Right atrium auricular region (tissue), 2 donors: ENCODE measurements around the gene KRTAP5-8. TPM values are rescaled to one million over a fixed set of nuclear protein-coding genes. Genes with fewer than 3 reads are reported as not detected.
"Not testable (repeated sequence)": the region's sequence is repeated elsewhere in the genome, so short reads cannot be mapped to it uniquely, and the experiment has no call there.

Source experiments
- DNase-seq: peaks from one replicate; pipeline ENCODE4 v3.0.0-alpha.2; 2019; ENCODE audit warnings: low spot score
- H3K27ac ChIP-seq, 2 donors: fragments of 200-600 bp; sonication (generic); 1 replicate in 1 of 2; 2 replicates in 1 of 2; pipeline ENCODE4 v1.5.1; 2016 to 2019
- H3K27me3 ChIP-seq, 2 donors: fragments of 200-600 bp; sonication (generic); one replicate each; pipeline versions ENCODE4 v1.5.1 to v1.6.0; 2017 to 2019
- H3K36me3 ChIP-seq: fragments of 200-600 bp; sonication (generic); one replicate; pipeline ENCODE4 v1.5.1; 2016
- H3K4me1 ChIP-seq, 2 donors: fragments of 200-600 bp; sonication (generic); one replicate each; pipeline versions ENCODE4 v1.5.1 to v1.6.0; 2017 to 2019
- H3K4me3 ChIP-seq, 2 donors: fragments of 200-600 bp; sonication (generic); 1 replicate in 1 of 2; 2 replicates in 1 of 2; pipeline ENCODE4 v1.5.1; 2017 to 2019; ENCODE audit warnings: mild to moderate bottlenecking in 1 of 2, moderate library complexity in 1 of 2
- H3K9me3 ChIP-seq, 2 donors: fragments of 200-600 bp; sonication (generic); one replicate each; pipeline ENCODE4 v1.5.1; 2019
- total RNA-seq, 2 donors: library from RNA; depleted of rRNA; stranded (reverse); fragments of >200 nt; gene quantifications; one replicate each; pipeline ENCODE4 v1.1.0, GENCODE V29; 2016
- TF ChIP-seq, protein P1 (sequence below), 2 donors: fragments of 200-600 bp; sonication (generic); IDR thresholded peaks; one replicate each; pipeline ENCODE4 v1.5.1; 2019; ENCODE audit warnings: antibody characterized with exemption in 2 of 2

Gene KRTAP5-8
- total RNA-seq, 2 donors from 2014 or later = not detected

GRCh38 chr11:71562120-71562519, 24.3 kb downstream of the KRTAP5-8 start:
- no peaks in the 10 kb centered on the region for H3K9me3 ChIP-seq
- no peaks in the 10 kb centered on the region for H3K27me3 ChIP-seq
- DNase-seq = no peak
- no peak overlapping the region for H3K27ac ChIP-seq
- H3K36me3 ChIP-seq = no peaks in the 10 kb centered on the region
- TF ChIP-seq, protein P1, sequence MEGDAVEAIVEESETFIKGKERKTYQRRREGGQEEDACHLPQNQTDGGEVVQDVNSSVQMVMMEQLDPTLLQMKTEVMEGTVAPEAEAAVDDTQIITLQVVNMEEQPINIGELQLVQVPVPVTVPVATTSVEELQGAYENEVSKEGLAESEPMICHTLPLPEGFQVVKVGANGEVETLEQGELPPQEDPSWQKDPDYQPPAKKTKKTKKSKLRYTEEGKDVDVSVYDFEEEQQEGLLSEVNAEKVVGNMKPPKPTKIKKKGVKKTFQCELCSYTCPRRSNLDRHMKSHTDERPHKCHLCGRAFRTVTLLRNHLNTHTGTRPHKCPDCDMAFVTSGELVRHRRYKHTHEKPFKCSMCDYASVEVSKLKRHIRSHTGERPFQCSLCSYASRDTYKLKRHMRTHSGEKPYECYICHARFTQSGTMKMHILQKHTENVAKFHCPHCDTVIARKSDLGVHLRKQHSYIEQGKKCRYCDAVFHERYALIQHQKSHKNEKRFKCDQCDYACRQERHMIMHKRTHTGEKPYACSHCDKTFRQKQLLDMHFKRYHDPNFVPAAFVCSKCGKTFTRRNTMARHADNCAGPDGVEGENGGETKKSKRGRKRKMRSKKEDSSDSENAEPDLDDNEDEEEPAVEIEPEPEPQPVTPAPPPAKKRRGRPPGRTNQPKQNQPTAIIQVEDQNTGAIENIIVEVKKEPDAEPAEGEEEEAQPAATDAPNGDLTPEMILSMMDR (IDR thresholded peaks at IDR 0.05) = no peak
- H3K4me3 ChIP-seq = no peak overlapping the region
- no peaks in the 10 kb centered on the region for H3K4me1 ChIP-seq

DNA sequence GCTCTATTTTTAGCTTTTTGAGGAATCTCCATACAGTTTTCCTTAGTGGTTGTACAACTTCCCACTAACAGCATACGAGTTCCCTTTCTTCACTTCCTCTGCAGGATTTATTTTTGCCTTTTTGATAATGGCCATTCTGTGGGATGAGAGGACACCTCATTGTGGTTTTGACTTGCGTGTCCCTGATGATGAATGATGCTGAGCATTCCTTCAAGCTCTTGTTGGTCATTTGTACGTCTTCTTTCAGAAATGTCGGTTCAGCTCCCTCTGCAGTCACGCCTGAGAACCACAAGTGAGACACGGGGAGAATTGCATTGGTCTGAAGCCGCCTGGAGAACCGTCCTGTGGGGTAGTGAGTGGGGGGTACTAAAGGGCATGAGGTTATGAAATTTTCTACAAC, 25.6 kb downstream of the KRTAP5-8 start:
- Histone ChIP-seq H3K36me3 (no peaks in the 10 kb centered on the region), H3K27ac (no peak overlapping the region), H3K4me3 (no peak overlapping the region), H3K4me1 (no peaks in the 10 kb centered on the region), H3K9me3 (no peaks in the 10 kb centered on the region), H3K27me3 (no peaks in the 10 kb centered on the region)
- TF ChIP-seq, protein P1 (IDR thresholded peaks at IDR 0.05) = peak in 1 of 2 donors; percentile 47
- DNase-seq = no peak

DNA sequence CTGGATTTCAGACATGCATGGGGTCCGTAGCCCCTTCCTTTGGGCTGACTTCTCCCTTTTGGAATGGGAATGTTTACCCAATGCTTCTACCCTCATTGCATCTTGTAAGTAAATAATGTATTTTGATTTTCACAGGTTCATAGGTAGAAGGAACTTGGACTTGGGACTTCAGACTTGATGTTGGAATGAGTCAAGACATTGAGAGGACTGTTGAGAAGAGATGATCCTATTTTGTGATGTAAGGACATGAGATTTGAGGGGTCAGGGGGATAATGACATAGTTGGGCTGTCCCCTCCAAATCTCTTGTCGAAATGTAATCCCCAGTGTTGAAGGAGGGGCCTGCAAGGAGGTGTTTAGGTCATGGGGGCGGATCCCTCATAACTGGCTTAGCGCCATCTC, 26.6 kb downstream of the KRTAP5-8 start:
- H3K4me1 ChIP-seq = no peaks in the 10 kb centered on the region
- no peaks in the 10 kb centered on the region for H3K9me3 ChIP-seq
- no peak for DNase-seq
- no peaks in the 10 kb centered on the region for H3K36me3 ChIP-seq
- H3K27ac ChIP-seq = no peak overlapping the region
- H3K27me3 ChIP-seq = no peaks in the 10 kb centered on the region
- TF ChIP-seq, protein P1 (IDR thresholded peaks at IDR 0.05) = no peak
- H3K4me3 ChIP-seq = no peak overlapping the region

DNA sequence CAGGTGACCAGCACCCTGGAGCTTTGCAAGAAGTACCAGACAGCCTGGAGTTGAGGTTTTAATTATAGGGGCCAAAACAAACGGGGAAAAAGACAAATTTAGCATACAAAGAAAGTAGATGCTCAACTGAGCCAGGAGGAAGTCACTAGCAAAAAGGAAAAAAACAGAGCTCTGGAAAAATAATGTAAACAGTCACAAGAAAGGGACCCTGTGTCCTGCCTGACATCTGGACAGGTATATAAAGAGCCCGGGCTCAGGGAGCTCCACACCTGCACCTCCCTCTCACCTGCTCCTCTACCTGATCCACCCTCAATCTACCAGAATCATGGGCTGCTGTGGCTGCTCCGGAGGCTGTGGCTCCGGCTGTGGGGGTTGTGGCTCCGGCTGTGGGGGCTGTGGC, 27.4 kb downstream of the KRTAP5-8 start, which contains the start of gene KRTAP5-10:
Gene KRTAP5-10, plus strand, starts transcription at position 301 of the 400 bp plus-strand sequence. Its CDS starts 25 bp downstream, at position 326.
- Histone ChIP-seq H3K36me3 (no peaks in the 10 kb centered on the region), H3K4me1 (no peaks in the 10 kb centered on the region), H3K27me3 (no peaks in the 10 kb centered on the region), H3K9me3 (no peaks in the 10 kb centered on the region), H3K27ac (no peak within 1 kb of the TSS), H3K4me3 (no peak within 1 kb of the TSS)
- DNase-seq = no peak
- TF ChIP-seq, protein P1 (IDR thresholded peaks at IDR 0.05) = no peak

DNA sequence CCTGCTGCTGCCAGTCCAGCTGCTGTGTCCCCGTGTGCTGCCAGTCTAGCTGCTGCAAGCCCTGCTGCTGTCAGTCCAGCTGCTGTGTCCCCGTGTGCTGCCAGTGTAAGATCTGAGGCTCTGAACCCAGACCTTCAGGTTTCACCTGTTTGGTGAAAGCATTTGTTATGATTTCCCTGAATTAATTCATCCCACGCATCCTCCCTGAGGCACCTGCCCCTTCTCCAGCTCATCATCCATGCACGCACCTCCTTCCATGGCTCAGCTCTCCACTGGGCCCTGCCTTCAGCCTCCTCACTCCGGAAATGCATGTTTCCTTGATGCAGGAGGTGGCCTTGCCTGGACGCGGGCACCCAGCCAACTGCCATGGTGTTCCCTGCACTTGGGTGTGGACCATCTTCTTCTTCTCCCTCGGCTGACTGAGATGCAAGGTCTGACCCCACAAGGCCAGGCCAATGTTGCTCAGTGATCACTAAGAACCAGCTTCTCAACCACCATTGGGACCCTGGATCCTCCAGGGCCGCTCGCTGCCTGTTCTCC, 28.3 kb downstream of the KRTAP5-8 start:
- TF ChIP-seq, protein P1 (IDR thresholded peaks at IDR 0.05) = no peak
- H3K9me3 ChIP-seq = no peaks in the 10 kb centered on the region
- H3K27me3 ChIP-seq = no peaks in the 10 kb centered on the region
- H3K4me1 ChIP-seq = no peaks in the 10 kb centered on the region
- H3K4me3 ChIP-seq = no peak overlapping the region
- DNase-seq = no peak
- no peak overlapping the region for H3K27ac ChIP-seq
- H3K36me3 ChIP-seq = no peaks in the 10 kb centered on the region

GRCh38 chr11:71566626-71567599, 29.1 kb downstream of the KRTAP5-8 start:
- not testable (repeated sequence) for H3K4me1 ChIP-seq, H3K9me3 ChIP-seq, H3K27me3 ChIP-seq, DNase-seq, H3K4me3 ChIP-seq, H3K27ac ChIP-seq, H3K36me3 ChIP-seq

- H3K27ac ChIP-seq, H3K4me1 ChIP-seq, H3K4me3 ChIP-seq, DNase-seq, H3K27me3 ChIP-seq, H3K36me3 ChIP-seq, H3K9me3 ChIP-seq: not testable (repeated sequence)
Observed at GRCh38 chr11:71567633-71568032, 29.8 kb downstream of the KRTAP5-8 start.
